CD4-positive, CD25-positive, alpha-beta regulatory T cell (primary cell): ENCODE data around the gene ZNF664. TPM values are rescaled to one million over a fixed set of nuclear protein-coding genes. Genes with fewer than 3 reads are reported as not detected.

ENCODE experiments used
- ATAC-seq, 2 donors: fragments of 150-1000 bp; cut with Tn5 transposase; one replicate each; pipeline ENCODE4 v1.10.0; 2021; ENCODE audit warnings: low read depth in 2 of 2, moderate number of reproducible peaks in 2 of 2, moderate library complexity in 1 of 2
- DNase-seq, 3 donors: peaks; one replicate each; pipeline versions ENCODE4 v3.0.0 to v3.0.0-alpha.2; 2012 to 2022; ENCODE audit warnings: mixed read lengths in 1 of 3
- H3K27ac ChIP-seq: one replicate; pipeline ENCODE4 v1.7.0; 2013; ENCODE audit warnings: mild to moderate bottlenecking, low read length; ENCODE audit not compliant: insufficient read depth, poor library complexity, severe bottlenecking
- H3K27me3 ChIP-seq: one replicate; pipeline ENCODE4 v1.7.0; 2013; ENCODE audit warnings: low read length; ENCODE audit not compliant: control insufficient read depth, insufficient read depth
- H3K36me3 ChIP-seq: one replicate; pipeline ENCODE4 v1.7.0; 2013; ENCODE audit warnings: mild to moderate bottlenecking, low read length, moderate library complexity; ENCODE audit not compliant: control insufficient read depth, insufficient read depth
- H3K4me1 ChIP-seq: 2 replicates; pipeline ENCODE4 v1.7.0; 2013; ENCODE audit warnings: mild to moderate bottlenecking, low read length; ENCODE audit not compliant: insufficient read depth, control insufficient read depth, poor library complexity, severe bottlenecking
- H3K4me3 ChIP-seq: one replicate; pipeline ENCODE4 v1.7.0; 2013; ENCODE audit warnings: low read depth, mild to moderate bottlenecking, low read length, moderate library complexity
- H3K9me3 ChIP-seq, 2 experiments: 1 replicate in 1 of 2; 2 replicates in 1 of 2; pipeline ENCODE4 v1.7.0; 2013; ENCODE audit warnings: low read length in 2 of 2, mild to moderate bottlenecking in 1 of 2, moderate library complexity in 1 of 2; ENCODE audit not compliant: control insufficient read depth in 2 of 2
- H3K27ac Mint-ChIP-seq, 3 donors: one replicate each; pipeline ENCODE4 v1.8.0; 2020 to 2022; ENCODE audit warnings: mild to moderate bottlenecking in 3 of 3, mixed read lengths in 3 of 3, moderate library complexity in 2 of 3
- H3K27me3 Mint-ChIP-seq: one replicate; pipeline ENCODE4 v1.8.0; 2022; ENCODE audit warnings: mild to moderate bottlenecking, mixed read lengths
- H3K36me3 Mint-ChIP-seq: one replicate; pipeline ENCODE4 v1.8.0; 2020; ENCODE audit warnings: mixed read lengths
- H3K4me1 Mint-ChIP-seq, 4 donors: one replicate each; pipeline ENCODE4 v1.8.0; 2020 to 2022; ENCODE audit warnings: mixed read lengths in 4 of 4, mild to moderate bottlenecking in 1 of 4
- H3K4me3 Mint-ChIP-seq, 4 donors: one replicate each; pipeline ENCODE4 v1.8.0; 2020 to 2022; ENCODE audit warnings: mild to moderate bottlenecking in 4 of 4, mixed read lengths in 4 of 4, moderate library complexity in 3 of 4
- H3K9me3 Mint-ChIP-seq, 7 donors: one replicate each; pipeline ENCODE4 v1.8.0; 2020 to 2022; ENCODE audit warnings: mixed read lengths in 7 of 7, mild to moderate bottlenecking in 3 of 7, moderate library complexity in 2 of 7
- polyA plus RNA-seq, 4 donors: library from polyadenylated mRNA; unstranded; fragments of 300-500 nt; fragmentation: Illumina TruSeq; gene quantifications; one replicate each; pipeline ENCODE4 v1.2.3, GENCODE V29; 2021
- total RNA-seq: library from RNA; stranded (reverse); gene quantifications from one replicate; pipeline ENCODE4 v1.2.3, GENCODE V29; 2022

ZNF664 gene
- total and polyA plus RNA-seq, 5 donors from 2014 or later: 6.9 to 24.5 (median 10.0) TPM

DNA sequence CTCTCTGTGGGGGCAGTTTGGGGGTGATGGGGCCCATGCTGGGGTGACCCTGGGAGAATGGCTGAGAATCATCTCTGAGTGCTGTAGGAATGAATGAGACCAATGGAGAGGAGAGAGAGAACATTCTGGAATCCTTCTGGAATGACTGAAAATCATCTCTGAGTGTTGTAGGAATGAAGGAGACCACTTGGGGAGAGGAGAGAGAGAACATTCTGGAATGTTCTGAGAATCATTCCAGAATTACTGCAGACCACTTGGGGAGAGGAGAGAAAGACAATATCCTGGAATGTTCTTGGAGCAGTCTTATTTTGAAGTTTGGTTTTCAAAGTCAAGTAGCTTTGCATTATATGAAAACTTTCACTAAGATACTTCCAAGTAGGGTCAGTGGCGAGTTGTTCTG lies 64.3 kb downstream of the ZNF664 start:
- H3K4me1 ChIP-seq: no peaks in the 10 kb centered on the region
- Mint-ChIP-seq H3K27ac (peak overlapping the region in 1 of 3 donors; percentile 37), H3K9me3 (peaks cover 0 to 2% (median 0%) of the 10 kb centered on the region in 7 donors), H3K4me3 (no peak overlapping the region), H3K4me1 (no peaks in the 10 kb centered on the region), H3K27me3 (peaks cover 10% of the 10 kb centered on the region), H3K36me3 (peaks cover 3% of the 10 kb centered on the region)
- H3K4me3 ChIP-seq: no peak overlapping the region
- ATAC-seq: no peak
- no peaks in the 10 kb centered on the region for H3K36me3 ChIP-seq
- no peaks in the 10 kb centered on the region for H3K9me3 ChIP-seq
- H3K27me3 ChIP-seq: no peaks in the 10 kb centered on the region
- no peak for DNase-seq
- no peak overlapping the region for H3K27ac ChIP-seq

DNA sequence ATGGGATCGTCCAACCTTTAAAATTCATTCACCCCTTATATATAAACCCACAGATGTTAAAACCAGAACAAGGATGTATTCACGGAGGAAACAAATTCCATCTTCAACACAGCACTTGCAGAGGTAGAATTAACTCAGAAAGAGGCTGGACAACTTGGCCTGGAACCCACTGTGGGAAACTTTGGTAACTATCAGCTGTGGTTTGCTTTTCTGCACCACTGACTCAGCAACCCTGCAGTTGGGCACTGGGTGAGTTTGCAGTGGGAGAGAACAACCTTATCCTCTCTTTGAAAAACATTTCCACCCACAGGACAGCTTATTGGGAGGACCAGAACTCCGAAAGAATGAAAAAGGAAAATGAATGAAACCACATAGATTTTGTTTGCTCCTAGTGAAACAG lies 66.3 kb downstream of the ZNF664 start:
- H3K9me3 Mint-ChIP-seq: peaks cover 0 to 2% (median 0%) of the 10 kb centered on the region in 7 donors
- H3K27ac Mint-ChIP-seq: no peak overlapping the region
- Histone ChIP-seq H3K27ac (no peak overlapping the region), H3K36me3 (no peaks in the 10 kb centered on the region), H3K4me1 (no peaks in the 10 kb centered on the region), H3K9me3 (no peaks in the 10 kb centered on the region), H3K4me3 (no peak overlapping the region), H3K27me3 (no peaks in the 10 kb centered on the region)
- no peaks in the 10 kb centered on the region for H3K4me1 Mint-ChIP-seq
- ATAC-seq: no peak
- no peak for DNase-seq
- H3K36me3 Mint-ChIP-seq: peaks cover 3% of the 10 kb centered on the region
- H3K27me3 Mint-ChIP-seq: peaks cover 11% of the 10 kb centered on the region
- H3K4me3 Mint-ChIP-seq: no peak overlapping the region

DNA sequence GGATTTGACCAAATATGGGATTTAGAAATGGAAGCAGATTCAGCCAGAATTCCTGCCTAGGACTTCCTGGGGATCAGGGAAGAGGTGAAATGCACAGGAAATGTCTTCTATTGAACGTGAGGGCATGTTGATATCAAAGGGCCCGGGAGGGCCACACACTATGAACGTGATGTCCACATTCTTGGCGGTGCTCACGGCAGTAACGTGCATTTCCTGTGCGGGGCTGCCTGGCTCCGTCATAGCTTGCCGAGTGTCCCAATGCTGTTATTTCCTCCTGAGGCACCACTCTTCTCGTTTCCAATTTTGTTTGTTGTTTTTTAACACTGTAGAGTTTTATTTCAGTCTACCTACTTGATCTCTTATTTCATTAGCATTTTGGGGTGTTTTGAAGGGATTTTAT lies 67.3 kb downstream of the ZNF664 start:
- no peak for DNase-seq
- Histone ChIP-seq H3K27ac (no peak overlapping the region), H3K9me3 (no peaks in the 10 kb centered on the region), H3K36me3 (no peaks in the 10 kb centered on the region), H3K4me3 (no peak overlapping the region), H3K4me1 (no peaks in the 10 kb centered on the region), H3K27me3 (no peaks in the 10 kb centered on the region)
- no peak overlapping the region for H3K4me3 Mint-ChIP-seq
- no peak overlapping the region for H3K27ac Mint-ChIP-seq
- peaks cover 3% of the 10 kb centered on the region for H3K36me3 Mint-ChIP-seq
- ATAC-seq: no peak
- peaks cover 0 to 2% (median 0%) of the 10 kb centered on the region in 7 donors for H3K9me3 Mint-ChIP-seq
- no peaks in the 10 kb centered on the region for H3K4me1 Mint-ChIP-seq
- peaks cover 11% of the 10 kb centered on the region for H3K27me3 Mint-ChIP-seq

- DNase-seq (no peak), ATAC-seq (no peak)
- H3K4me1 Mint-ChIP-seq: no peaks in the 10 kb centered on the region
- no peaks in the 10 kb centered on the region for H3K9me3 ChIP-seq
- H3K27me3 ChIP-seq: no peaks in the 10 kb centered on the region
- H3K27ac ChIP-seq: no peak overlapping the region
- H3K36me3 Mint-ChIP-seq: peaks cover 3% of the 10 kb centered on the region
- H3K27me3 Mint-ChIP-seq: peaks cover 11% of the 10 kb centered on the region
- H3K4me3 Mint-ChIP-seq: no peak overlapping the region
- no peaks in the 10 kb centered on the region for H3K36me3 ChIP-seq
- H3K27ac Mint-ChIP-seq: no peak overlapping the region
- H3K4me3 ChIP-seq: no peak overlapping the region
- H3K9me3 Mint-ChIP-seq: peaks cover 0 to 2% (median 0%) of the 10 kb centered on the region in 7 donors
- H3K4me1 ChIP-seq: no peaks in the 10 kb centered on the region
These were observed 67.7 kb downstream of the ZNF664 start for GRCh38 chr12:124040737-124041136.

DNA sequence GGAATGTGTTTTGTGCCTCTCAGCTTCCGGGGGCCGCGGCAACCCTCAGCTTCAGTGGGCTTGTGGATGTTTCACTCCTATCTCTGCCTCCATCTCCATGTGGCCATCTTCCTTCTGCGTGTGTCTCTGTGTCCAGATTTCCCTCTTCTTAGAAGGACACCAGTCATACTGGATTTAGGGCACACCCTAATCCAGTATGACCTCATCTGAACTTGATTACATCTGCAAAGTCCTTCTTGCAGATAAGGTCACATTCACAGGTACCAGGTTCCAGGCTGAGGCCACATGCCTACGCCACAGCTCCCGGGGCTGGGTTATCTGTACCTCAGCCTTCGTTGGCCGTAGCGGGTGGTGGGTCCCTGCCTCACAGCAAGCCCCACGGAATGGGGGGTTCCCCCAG lies 68.9 kb downstream of the ZNF664 start:
- Mint-ChIP-seq H3K4me3 (no peak overlapping the region), H3K4me1 (no peaks in the 10 kb centered on the region), H3K9me3 (peaks cover 0 to 7% (median 5%) of the 10 kb centered on the region in 7 donors), H3K27me3 (peaks cover 4% of the 10 kb centered on the region), H3K27ac (no peak overlapping the region), H3K36me3 (peaks cover 3% of the 10 kb centered on the region)
- Histone ChIP-seq H3K27ac (no peak overlapping the region), H3K4me3 (no peak overlapping the region), H3K9me3 (peaks cover 4% of the 10 kb centered on the region in 2 experiments), H3K36me3 (no peaks in the 10 kb centered on the region), H3K27me3 (no peaks in the 10 kb centered on the region), H3K4me1 (no peaks in the 10 kb centered on the region)
- DNase-seq (no peak), ATAC-seq (no peak)

- Mint-ChIP-seq H3K4me1 (no peaks in the 10 kb centered on the region), H3K27ac (no peak overlapping the region), H3K36me3 (peaks cover 10% of the 10 kb centered on the region), H3K4me3 (no peak overlapping the region), H3K9me3 (peaks cover 2 to 19% (median 11%) of the 10 kb centered on the region in 7 donors), H3K27me3 (peaks cover 4% of the 10 kb centered on the region)
- Histone ChIP-seq H3K4me3 (no peak overlapping the region), H3K27me3 (no peaks in the 10 kb centered on the region), H3K4me1 (no peaks in the 10 kb centered on the region), H3K9me3 (peaks cover 11 to 14% of the 10 kb centered on the region in 2 experiments), H3K36me3 (no peaks in the 10 kb centered on the region), H3K27ac (no peak overlapping the region)
- DNase-seq: no peak
- no peak for ATAC-seq
These were observed 71.0 kb downstream of the ZNF664 start for GRCh38 chr12:124044021-124044420.

DNA sequence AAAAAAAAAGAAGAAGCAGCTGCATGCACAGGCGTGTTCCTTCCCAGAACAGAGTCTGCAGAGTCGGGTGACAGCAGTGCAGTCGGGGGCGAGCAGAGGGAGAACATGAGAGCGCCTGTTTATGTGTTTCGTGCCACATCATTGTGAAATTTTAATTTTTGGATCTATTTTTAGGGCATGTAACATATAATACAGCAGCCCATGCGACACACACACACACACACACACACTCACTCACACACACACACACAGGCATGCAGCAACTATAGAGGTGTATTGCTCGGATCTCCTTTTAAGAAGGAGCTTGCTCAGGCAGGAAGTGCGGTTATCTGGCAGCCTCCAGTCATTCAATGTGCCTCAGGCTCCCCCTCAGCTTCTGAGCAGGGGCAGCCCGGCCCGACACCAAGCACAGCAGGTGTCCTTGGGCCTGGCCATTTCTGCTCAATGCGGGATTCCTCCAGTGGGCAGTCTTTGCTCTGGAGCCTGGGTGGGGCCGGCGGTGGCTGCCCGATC lies 71.8 kb downstream of the ZNF664 start:
- H3K4me3 ChIP-seq: no peak overlapping the region
- DNase-seq (peak in 1 of 3 donors; percentile 16), ATAC-seq (no peak)
- H3K27ac Mint-ChIP-seq: no peak overlapping the region
- no peaks in the 10 kb centered on the region for H3K4me1 ChIP-seq
- H3K27me3 ChIP-seq: no peaks in the 10 kb centered on the region
- H3K9me3 ChIP-seq: peaks cover 11 to 14% of the 10 kb centered on the region in 2 experiments
- no peaks in the 10 kb centered on the region for H3K36me3 ChIP-seq
- peaks cover 10% of the 10 kb centered on the region for H3K36me3 Mint-ChIP-seq
- no peaks in the 10 kb centered on the region for H3K4me1 Mint-ChIP-seq
- H3K27ac ChIP-seq: no peak overlapping the region
- H3K4me3 Mint-ChIP-seq: peak overlapping the region in 1 of 4 donors; percentile 28
- H3K9me3 Mint-ChIP-seq: peaks cover 2 to 21% (median 11%) of the 10 kb centered on the region in 7 donors
- peaks cover 4% of the 10 kb centered on the region for H3K27me3 Mint-ChIP-seq

- no peaks in the 10 kb centered on the region for H3K36me3 ChIP-seq
- no peak overlapping the region for H3K4me3 ChIP-seq
- peaks cover 2 to 22% (median 11%) of the 10 kb centered on the region in 7 donors for H3K9me3 Mint-ChIP-seq
- H3K4me1 ChIP-seq: no peaks in the 10 kb centered on the region
- DNase-seq (no peak), ATAC-seq (no peak)
- H3K27me3 Mint-ChIP-seq: peaks cover 4% of the 10 kb centered on the region
- H3K4me3 Mint-ChIP-seq: no peak overlapping the region
- H3K27ac Mint-ChIP-seq: peak overlapping the region in 1 of 3 donors; percentile 64
- no peaks in the 10 kb centered on the region for H3K4me1 Mint-ChIP-seq
- H3K27me3 ChIP-seq: no peaks in the 10 kb centered on the region
- no peak overlapping the region for H3K27ac ChIP-seq
- H3K9me3 ChIP-seq: peaks cover 11 to 14% of the 10 kb centered on the region in 2 experiments
- peaks cover 7% of the 10 kb centered on the region for H3K36me3 Mint-ChIP-seq
These were observed 72.8 kb downstream of the ZNF664 start for GRCh38 chr12:124045671-124046455.
